GM12878 (cell line): ENCODE results near the gene SHC1. TPM values are rescaled to one million over a fixed set of nuclear protein-coding genes. Genes with fewer than 3 reads are reported as not detected.

Experiments used
- ATAC-seq: fragments of 200-7000 bp; cut with Tn5 transposase; 3 replicates; pipeline ENCODE4 v1.9.1; 2020; ENCODE audit warnings: mild to moderate bottlenecking, moderate library complexity
- BruUV-seq: library from RNA; stranded (reverse); fragments of 400-500 nt; replicated peaks from 2 replicates; lab custom pipeline; 2021; lab: Mats Ljungman, UMichigan
- CTCF ChIA-PET: fragments of 300-600 bp; sonication (Branson Sonifier 250); formaldehyde crosslinking; extraction: SDS; loops from one replicate; lab custom pipeline; 2021; ENCODE audit warnings: inconsistent platforms; lab: Yijun Ruan, JAX
- POLR2A ChIA-PET: fragments of 350-600 bp; formaldehyde crosslinking; extraction: SDS; loops from one replicate; lab custom pipeline; 2021; ENCODE audit warnings: inconsistent platforms; lab: Charles Lee
- RAD21 ChIA-PET: fragments of 300-600 bp; sonication (Branson Sonifier 250); formaldehyde crosslinking; loops from one replicate; lab custom pipeline; 2023; ENCODE audit warnings: antibody characterized with exemption; ENCODE audit not compliant: unreplicated experiment; lab: Charles Lee
- SMC1A ChIA-PET: fragments of 300-600 bp; sonication (Branson Sonifier 250); formaldehyde crosslinking; loops from one replicate; lab custom pipeline; 2023; ENCODE audit not compliant: unreplicated experiment, uncharacterized antibody; lab: Charles Lee
- DNase-seq: peaks from one replicate; pipeline ENCODE4 v3.0.0-alpha.2; 2011; ENCODE audit warnings: low read depth, low spot score
- FAIRE-seq: peaks from 3 replicates; lab custom pipeline; 2011; peaks lifted over from hg19 to GRCh38; lab: Jason Lieb, UNC
- H2AFZ ChIP-seq: 2 replicates; pipeline ENCODE4 v1.6.0; 2011; ENCODE audit warnings: low read depth, low read length, control low read depth; ENCODE audit not compliant: control insufficient read depth
- H3K27ac ChIP-seq: 2 replicates; pipeline ENCODE4 v1.5.1; 2011; ENCODE audit warnings: control low read depth; ENCODE audit not compliant: control insufficient read depth, insufficient read depth
- H3K27me3 ChIP-seq, 2 experiments: replicated peaks in 1 of 2; 2 replicates each; pipeline versions ENCODE4 v1.6.0 to v1.6.1; 2011; ENCODE audit warnings: low read length in 1 of 2; ENCODE audit not compliant: control insufficient read depth in 2 of 2, insufficient read depth in 2 of 2
- H3K36me3 ChIP-seq, 2 experiments: 2 replicates each; pipeline ENCODE4 v1.5.1; 2011; ENCODE audit warnings: low read length in 1 of 2; ENCODE audit not compliant: control insufficient read depth in 2 of 2, insufficient read depth in 2 of 2
- H3K4me1 ChIP-seq: 2 replicates; pipeline ENCODE4 v1.6.1; 2011; ENCODE audit warnings: mild to moderate bottlenecking, low read length, moderate library complexity, mixed read lengths; ENCODE audit not compliant: control insufficient read depth, insufficient read depth
- H3K4me2 ChIP-seq: 2 replicates; pipeline ENCODE4 v1.6.0; 2011; ENCODE audit warnings: control low read depth; ENCODE audit not compliant: control insufficient read depth, insufficient read depth
- H3K4me3 ChIP-seq: fragments of 200-600 bp; sonication (generic); 2 replicates; pipeline ENCODE4 v1.5.1; 2016
- H3K79me2 ChIP-seq: 2 replicates; pipeline ENCODE4 v1.6.0; 2011; ENCODE audit warnings: low read length; ENCODE audit not compliant: control insufficient read depth, insufficient read depth
- H3K9ac ChIP-seq: 2 replicates; pipeline ENCODE4 v1.8.0; 2011; ENCODE audit warnings: low read length, control low read depth, mixed read lengths; ENCODE audit not compliant: control insufficient read depth, insufficient read depth
- H3K9me3 ChIP-seq: replicated peaks from 3 replicates; pipeline ENCODE4 v1.5.1; 2011; ENCODE audit warnings: mild to moderate bottlenecking, low read length; ENCODE audit not compliant: control insufficient read depth, insufficient read depth
- H4K20me1 ChIP-seq: 2 replicates; pipeline ENCODE4 v1.6.0; 2011; ENCODE audit not compliant: control insufficient read depth, insufficient read depth
- IKZF1 ChIP-seq: fragments of 450-650 bp; conservative IDR thresholded peaks from 2 replicates; pipeline ENCODE4 v1.6.1; 2017; ENCODE audit warnings: antibody characterized with exemption, mild to moderate bottlenecking
- MEF2B ChIP-seq: fragments of 450-650 bp; IDR thresholded peaks from 2 replicates; pipeline ENCODE4 v1.6.1; 2018; ENCODE audit warnings: mild to moderate bottlenecking, moderate library complexity; ENCODE audit not compliant: partially characterized antibody, poor library complexity, severe bottlenecking
- NFXL1 ChIP-seq: fragments of 450-650 bp; IDR thresholded peaks from 2 replicates; pipeline ENCODE4 v1.6.1; 2017; ENCODE audit warnings: antibody characterized with exemption, mild to moderate bottlenecking, borderline replicate concordance
- RB1 ChIP-seq: fragments of 450-650 bp; formaldehyde crosslinking; IDR thresholded peaks from 2 replicates; pipeline ENCODE4 v1.6.1; 2017; ENCODE audit warnings: mild to moderate bottlenecking, borderline replicate concordance
- SPI1 ChIP-seq: IDR thresholded peaks from 2 replicates; pipeline ENCODE4 v1.6.1; 2011; ENCODE audit warnings: low read depth, mild to moderate bottlenecking, low read length, moderate library complexity, borderline replicate concordance; ENCODE audit not compliant: insufficient read depth
- YBX1 ChIP-seq: fragments of 450-650 bp; IDR thresholded peaks from 2 replicates; pipeline ENCODE4 v1.6.1; 2016; ENCODE audit warnings: antibody characterized with exemption
- WGBS: methylation state at CpG from one replicate; pipeline ENCODE4 v1.1.6; 2016; ENCODE audit warnings: low lambda C conversion rate; ENCODE audit not compliant: insufficient replicate concordance, insufficient coverage; ENCODE audit errors: missing lambda C conversion rate; 5-methylcytosine and 5-hydroxymethylcytosine counted together
- in situ Hi-C: fragments of 300-500 bp; cut with MboI; formaldehyde crosslinking; loops from 9 replicates; pipeline ENCODE4 v1.14.3; 2018; ENCODE audit warnings: mixed read lengths
- intact Hi-C: fragments of 100-400 bp; cut with micrococcal nuclease; formaldehyde crosslinking; loops from one replicate; pipeline ENCODE4 v1.14.2; 2022; ENCODE audit not compliant: unreplicated experiment
- polyA plus RNA-seq, 11 experiments: library from polyadenylated mRNA; depleted of rRNA in 4 of 11; unstranded in 6 of 11; stranded (reverse) in 5 of 11; fragments of >200 nt; fragmentation: Nextera tagmentation in 4 of 11; fragmentation: Illumina TruSeq in 1 of 11; extraction: Ambion mirVana in 4 of 11; extraction: Trizol in 1 of 11; gene quantifications; 1 replicate in 1 of 11; 2 replicates in 10 of 11; pipeline versions ENCODE4 v1.2.1 to v1.2.3, GENCODE V29; 2011 to 2016; ENCODE audit warnings: inconsistent platforms in 2 of 11, missing spikeins in 2 of 11, low read depth in 1 of 11
- total RNA-seq, 4 experiments: library from RNA; depleted of rRNA in 3 of 4; stranded (reverse); fragments of >200 nt in 3 of 4; fragmentation: Illumina TruSeq in 1 of 4; extraction: Trizol in 1 of 4; gene quantifications; 2 replicates each; pipeline versions ENCODE4 v1.2.1 to v1.2.3, GENCODE V29; 2013 to 2021

Gene SHC1
- total and polyA plus RNA-seq, 10 of the 15 experiments (the other 5 are each of a cell fraction or from before 2014, with no cell fraction given) = 2.6 to 49.3 (median 25.2) TPM

DNA sequence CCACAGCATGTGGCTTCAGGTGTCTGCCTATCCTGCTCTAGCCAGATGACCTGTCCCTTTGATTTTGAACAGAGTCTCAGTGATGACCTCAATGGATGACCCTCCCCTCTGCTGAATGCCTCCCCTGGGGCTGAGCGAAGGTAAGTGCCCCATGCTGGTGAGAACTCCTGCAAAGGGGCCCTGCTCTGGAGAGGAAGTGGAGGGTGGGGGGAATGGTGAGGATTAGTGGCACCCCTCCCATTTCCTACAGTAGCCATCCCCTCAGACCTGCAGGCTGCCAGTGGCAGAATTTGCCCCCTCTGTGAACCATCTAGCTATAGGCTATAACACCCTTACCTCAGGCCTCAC lies 30.4 kb downstream of the SHC1 start:
- Histone ChIP-seq H4K20me1 (no peaks in the 10 kb centered on the region), H3K36me3 (no peaks in the 10 kb centered on the region), H3K4me1 (peaks cover 71% of the 10 kb centered on the region), H3K79me2 (peaks cover 64% of the 10 kb centered on the region), H2AFZ (no peak overlapping the region), H3K9me3 (no peaks in the 10 kb centered on the region; the same call in 2 of the 3 replicates), H3K4me2 (peak overlapping the region; percentile 100)
- intact Hi-C loops = no loop called here
- 0% methylated on average over 1 of the region's 1 CpG for WGBS
- in situ Hi-C loops = no loop called here
- DNase-seq (no peak), ATAC-seq (no peak)
- SMC1A ChIA-PET = interaction anchor here (1.0 to 1.6 kb wide), 10 partner anchors 12 to 381 kb away, joined by 3 to 6 read pairs (median 4); no protein-coding TSS in a partner anchor
- RAD21 ChIA-PET = interaction anchor here (0.5 to 2.2 kb wide), 14 partner anchors 44 to 330 kb away, joined by 3 to 15 read pairs (median 5); partner anchors contain the start of gene KCNN3
- TF ChIP-seq IKZF1 (0 out of 2 replicates have a peak, but pooled peaks have one; percentile 7), RB1 (peak; percentile 19; the same call in 1 of the 2 replicates), MEF2B (peak; percentile 27), SPI1 (peak; percentile 48; the same call in 1 of the 2 replicates), NFXL1 (no peak), YBX1 (no peak)
- TF ChIP-seq, all 136 proteins: peak for 4
- no peak for FAIRE-seq
- H3K27ac ChIP-seq = peak overlapping the region; percentile 100
- peak overlapping the region; percentile 74 for H3K4me3 ChIP-seq
- no peaks in the 10 kb centered on the region for H3K27me3 ChIP-seq
- no TSS peak for BruUV-seq
- H3K9ac ChIP-seq = peak overlapping the region; percentile 98
- CTCF ChIA-PET = interaction anchor here (0.7 to 2.8 kb wide), 15 partner anchors 8 to 459 kb away, joined by 3 to 16 read pairs (median 4); no protein-coding TSS in a partner anchor
- POLR2A ChIA-PET = interaction anchor here (0.5 to 2.4 kb wide), 18 partner anchors 9 to 382 kb away, joined by 3 to 18 read pairs (median 5); partner anchors contain the start of genes ADAR, EFNA4, FLAD1 and PBXIP1
